HG02610 (cell line): ENCODE data around the gene BACE2.

Experiments
- ATAC-seq: cut with Tn5 transposase; IDR thresholded peaks from one replicate; pipeline ENCODE4 v1.9.1; 2021; ENCODE audit warnings: mild to moderate bottlenecking, moderate library complexity; ENCODE audit not compliant: unreplicated experiment

The BACE2 gene

GRCh38 chr21:41167348-41168342 is at the start of gene BACE2:
Gene BACE2 (plus strand): TSS chr21:41168160. CDS start chr21:41168264, 104 bp downstream.
- ATAC-seq, result no peak

DNA sequence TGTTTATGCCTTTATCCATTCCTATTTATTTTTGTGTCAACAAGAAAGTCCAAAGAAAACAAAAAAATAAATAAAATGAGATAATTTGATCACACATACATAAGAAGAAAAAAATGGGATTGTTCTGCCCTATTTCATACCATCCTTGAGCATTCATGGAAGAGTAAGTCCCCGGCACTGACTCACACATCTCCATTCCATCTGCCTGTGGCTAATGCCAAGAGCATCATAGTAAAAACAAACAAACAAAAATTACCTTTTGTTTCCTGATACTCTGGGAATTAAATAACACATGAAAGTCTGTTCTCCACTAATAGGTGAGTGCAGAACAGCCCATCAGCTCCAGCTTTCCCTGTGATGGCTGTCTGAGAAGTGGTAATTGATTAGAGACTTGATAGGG is 48.1 kb upstream of the BACE2 start:
- no peak for ATAC-seq

DNA sequence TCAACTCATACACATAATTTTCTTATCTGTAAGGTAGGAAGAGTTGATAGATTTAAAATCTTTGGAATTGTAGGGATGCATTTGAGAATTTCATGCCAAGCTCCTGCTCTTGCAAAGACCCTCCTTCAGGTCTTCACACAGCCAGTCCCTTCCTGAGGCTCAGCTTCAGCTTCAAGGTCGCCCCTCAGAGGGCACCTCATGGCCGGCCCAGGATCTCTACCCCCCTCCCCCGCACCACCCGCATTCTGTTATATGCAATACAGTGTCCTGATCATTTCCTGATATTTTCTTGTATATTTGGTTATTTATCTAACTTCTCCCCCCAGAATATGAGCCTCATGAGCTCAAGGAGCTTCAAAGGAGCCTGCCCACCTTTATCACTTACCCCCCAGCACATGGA is 47.0 kb upstream of the BACE2 start:
- ATAC-seq, result no peak

- no peak for ATAC-seq
Measured at GRCh38 chr21:41121785-41122415, 46.1 kb upstream of the BACE2 start.

- no peak for ATAC-seq
Measured at GRCh38 chr21:41124641-41125201, 43.2 kb upstream of the BACE2 start.

- ATAC-seq, result no peak
Measured at GRCh38 chr21:41128981-41129380, 39.0 kb upstream of the BACE2 start.

- no peak for ATAC-seq
Measured at GRCh38 chr21:41130883-41131282, 37.1 kb upstream of the BACE2 start.

- ATAC-seq, result no peak
Measured at GRCh38 chr21:41133874-41134522, 34.0 kb upstream of the BACE2 start.

- ATAC-seq, result no peak
Measured at GRCh38 chr21:41135746-41136145, 32.2 kb upstream of the BACE2 start.

GRCh38 chr21:41136286-41136685 is 31.7 kb upstream of the BACE2 start:
- no peak for ATAC-seq

DNA sequence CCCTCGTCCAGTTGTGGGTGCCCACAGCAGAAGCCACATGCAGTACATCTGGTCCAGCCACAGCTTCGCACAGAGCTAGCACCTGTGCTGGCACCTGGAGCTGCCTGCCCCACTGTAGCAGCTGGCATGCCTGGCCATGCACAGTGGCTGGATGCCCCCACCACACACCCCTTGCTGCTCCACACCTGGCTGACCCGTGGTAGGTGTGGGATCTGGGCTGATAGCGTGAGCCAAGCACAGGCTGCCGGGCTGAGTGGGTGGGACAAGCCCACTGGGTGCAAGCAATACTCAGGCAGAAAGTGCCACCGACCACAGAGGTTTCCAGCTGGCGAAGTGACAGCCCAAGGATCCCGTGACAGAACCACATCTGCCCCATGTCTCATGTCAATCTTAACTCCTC is 30.6 kb upstream of the BACE2 start:
- ATAC-seq, result no peak

DNA sequence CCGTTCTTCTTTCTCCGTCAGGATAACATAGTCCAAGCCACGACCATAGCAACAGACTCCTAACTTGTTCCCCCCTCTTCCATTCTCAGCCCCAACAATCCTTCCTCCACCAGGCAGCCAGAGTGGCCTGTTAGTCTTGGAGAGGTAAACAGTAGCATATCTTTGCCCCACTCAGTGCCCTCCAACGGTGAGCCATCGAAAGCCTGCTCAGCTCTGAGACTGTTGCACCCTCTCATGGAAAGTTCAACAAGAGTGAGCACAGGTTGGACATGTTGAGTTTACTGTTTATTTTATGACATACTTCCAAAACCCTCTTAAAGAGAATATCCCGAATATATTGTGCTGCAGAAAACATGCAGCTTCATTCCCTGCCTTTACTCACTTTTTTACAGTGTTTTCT is 30.1 kb upstream of the BACE2 start:
- no peak for ATAC-seq

DNA sequence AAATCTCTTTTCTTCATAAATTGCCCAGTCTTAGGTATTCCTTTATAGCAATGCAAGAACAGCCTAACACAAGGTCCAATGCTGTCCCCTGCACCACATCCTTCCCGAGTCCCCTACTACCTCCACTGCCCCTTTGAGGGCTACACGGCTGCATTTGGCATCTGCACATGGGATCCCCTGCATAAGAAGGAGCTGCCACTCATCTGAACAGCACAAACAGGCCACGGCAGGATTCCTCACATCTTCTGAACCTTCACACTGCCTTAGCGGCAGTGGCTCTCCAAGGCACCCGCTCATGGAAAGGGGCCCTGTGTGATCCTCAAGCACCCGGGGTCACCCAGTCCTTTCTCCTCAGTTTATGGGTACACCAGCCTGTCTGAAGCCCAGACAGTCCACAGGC is 29.2 kb upstream of the BACE2 start:
- no peak for ATAC-seq

- no peak for ATAC-seq
Measured at GRCh38 chr21:41139275-41139674, 28.7 kb upstream of the BACE2 start.

- ATAC-seq, result no peak
Measured at GRCh38 chr21:41139951-41140350, 28.0 kb upstream of the BACE2 start.

DNA sequence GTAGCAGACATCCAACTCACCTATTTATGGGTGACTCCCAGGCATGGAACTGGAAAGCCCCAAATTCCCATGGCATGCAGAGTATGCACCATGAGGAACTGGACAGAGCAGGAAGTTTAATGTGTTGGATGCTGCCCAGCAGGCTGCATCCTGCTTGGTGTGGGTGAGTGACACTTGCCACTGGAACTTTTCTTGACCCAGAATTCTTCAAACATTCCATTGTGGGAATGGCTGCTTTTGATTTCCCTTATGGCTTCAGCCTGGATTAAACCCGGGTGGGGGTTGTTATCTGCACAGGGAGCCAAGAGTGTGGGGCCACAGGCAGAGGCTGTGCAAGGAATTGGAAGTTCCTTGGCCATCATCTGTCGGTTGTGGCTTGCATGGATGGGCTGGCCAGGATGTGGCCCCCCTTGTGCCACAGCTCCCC is 26.9 kb upstream of the BACE2 start:
- ATAC-seq, result no peak

- no peak for ATAC-seq
Measured at GRCh38 chr21:41142051-41142795, 25.7 kb upstream of the BACE2 start.

DNA sequence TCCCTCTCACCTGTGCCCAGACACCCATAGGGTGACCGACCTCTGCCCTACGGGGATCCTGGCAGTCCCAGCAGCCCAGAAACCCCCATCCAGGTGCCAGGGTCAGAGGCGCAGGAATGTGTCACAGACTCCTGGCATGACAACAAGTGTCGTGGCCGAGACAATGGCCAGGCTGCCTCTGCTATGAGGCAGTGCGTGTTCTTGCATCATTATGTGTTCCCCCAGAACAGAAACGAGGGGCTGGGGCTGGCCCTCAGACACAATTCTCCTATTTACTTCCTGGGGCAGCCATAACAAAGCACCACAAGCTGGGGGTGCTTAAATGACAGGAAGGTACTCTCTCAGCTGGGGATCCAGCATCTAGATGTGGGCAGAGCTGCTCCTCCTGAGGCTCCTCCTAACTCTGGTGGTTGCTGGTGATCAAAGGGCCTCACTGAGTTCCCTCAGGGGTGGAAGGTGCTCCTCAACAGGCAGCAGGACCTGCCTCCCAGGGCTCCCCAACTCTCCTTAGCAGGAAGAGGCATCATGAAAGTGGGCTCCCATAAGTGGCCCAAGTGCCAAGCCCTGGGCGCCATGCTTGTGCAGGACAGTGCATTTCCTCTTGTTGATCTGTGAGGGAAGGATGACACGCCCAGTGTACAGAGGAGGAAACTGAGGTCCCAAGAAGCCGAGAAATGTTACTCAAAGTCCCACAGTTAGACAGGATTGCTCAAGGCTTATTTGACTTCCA is 24.2 kb upstream of the BACE2 start:
- no peak for ATAC-seq

GRCh38 chr21:41147096-41147978 is 20.6 kb upstream of the BACE2 start:
- ATAC-seq, result no peak
